H7 (cell line): ENCODE data around the gene GGT6. TPM values are rescaled to one million over a fixed set of nuclear protein-coding genes. Genes with fewer than 3 reads are reported as not detected.
"Not testable (repeated sequence)": the region's sequence is repeated elsewhere in the genome, so short reads cannot be mapped to it uniquely, and the experiment has no call there.

Experiments
- DNase-seq: peaks from one replicate; pipeline ENCODE4 v3.0.0; 2012
- H3K27me3 ChIP-seq: 2 replicates; pipeline ENCODE4 v1.6.0; 2011; ENCODE audit warnings: mild to moderate bottlenecking, low read length; ENCODE audit not compliant: control insufficient read depth, insufficient read depth
- H3K36me3 ChIP-seq: replicated peaks from 2 replicates; pipeline ENCODE4 v1.5.1; 2011; ENCODE audit warnings: low read length; ENCODE audit not compliant: control insufficient read depth, insufficient read depth
- H3K4me3 ChIP-seq: 2 replicates; pipeline ENCODE4 v1.5.1; 2011; ENCODE audit warnings: low read depth, mild to moderate bottlenecking, control low read depth, low read length, moderate library complexity; ENCODE audit not compliant: insufficient read depth
- total RNA-seq: library from RNA; depleted of rRNA; stranded (reverse); fragments of >200 nt; shearing (Covaris generic); gene quantifications from 2 replicates; pipeline ENCODE4 v1.2.3, GENCODE V29; 2014

The GGT6 gene
- total RNA-seq, 1 experiment from 2014 or later: not detected

GRCh38 chr17:4586043-4586442, 25.7 kb upstream of the GGT6 start:
- no peak overlapping the region for H3K4me3 ChIP-seq
- H3K27me3 ChIP-seq: peaks cover 40% of the 10 kb centered on the region
- H3K36me3 ChIP-seq: no peaks in the 10 kb centered on the region
- no peak for DNase-seq

DNA sequence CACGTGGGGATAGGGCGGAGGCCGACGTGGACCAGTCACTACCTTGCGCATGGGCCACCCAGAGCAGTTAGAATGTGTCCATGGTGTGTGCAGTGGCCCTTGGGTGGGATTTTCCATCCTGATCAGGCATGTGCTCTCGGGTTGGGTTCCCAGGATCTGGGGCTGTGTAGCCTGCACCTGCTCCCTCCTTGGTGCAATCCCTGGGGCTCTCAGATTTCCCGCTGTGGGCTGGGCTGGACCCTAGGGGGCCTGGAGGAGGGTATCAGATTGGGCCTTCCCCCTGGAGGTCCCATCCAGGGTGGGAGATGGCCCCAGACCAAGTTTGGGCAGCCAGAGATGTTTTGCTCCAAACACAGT, 25.2 kb upstream of the GGT6 start:
- H3K36me3 ChIP-seq: no peaks in the 10 kb centered on the region
- peaks cover 40% of the 10 kb centered on the region for H3K27me3 ChIP-seq
- DNase-seq: peak; percentile 58
- no peak overlapping the region for H3K4me3 ChIP-seq

- Histone ChIP-seq H3K36me3 (no peaks in the 10 kb centered on the region), H3K4me3 (peak overlapping the region; percentile 49), H3K27me3 (peaks cover 40% of the 10 kb centered on the region)
- peak; percentile 90 for DNase-seq
These were observed 24.7 kb upstream of the GGT6 start for GRCh38 chr17:4584917-4585637.

- Histone ChIP-seq H3K27me3 (peaks cover 40% of the 10 kb centered on the region), H3K36me3 (no peaks in the 10 kb centered on the region), H3K4me3 (peak within 1 kb of the TSS; percentile 49)
- DNase-seq: peak; percentile 96
These were observed 23.9 kb upstream of the GGT6 start, which contains the start of gene SMTNL2 for GRCh38 chr17:4584101-4584916. Gene SMTNL2 (plus strand): TSS chr17:4584529. CDS start chr17:4584606, 77 bp downstream.

DNA sequence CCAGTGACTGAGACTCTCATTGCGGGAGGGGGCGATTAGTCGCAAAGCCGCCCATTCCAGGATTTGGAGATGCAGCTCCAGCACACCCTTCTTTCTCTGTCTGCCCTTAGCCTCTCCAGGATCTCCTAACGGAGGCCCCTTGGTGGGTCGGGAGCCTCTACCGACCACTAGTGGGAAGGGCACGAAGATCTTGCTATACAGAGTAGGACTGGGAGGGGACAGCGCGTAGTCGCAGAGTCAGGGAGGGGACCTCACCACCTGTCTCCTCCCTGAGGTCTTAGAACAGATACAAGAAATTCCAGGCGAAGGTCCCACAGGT, 23.4 kb upstream of the GGT6 start:
- DNase-seq: peak; percentile 88
- Histone ChIP-seq H3K36me3 (no peaks in the 10 kb centered on the region), H3K27me3 (peaks cover 40% of the 10 kb centered on the region), H3K4me3 (peak overlapping the region; percentile 49)

- H3K4me3 ChIP-seq: no peak overlapping the region
These were observed 22.8 kb upstream of the GGT6 start for GRCh38 chr17:4583206-4583605.

DNA sequence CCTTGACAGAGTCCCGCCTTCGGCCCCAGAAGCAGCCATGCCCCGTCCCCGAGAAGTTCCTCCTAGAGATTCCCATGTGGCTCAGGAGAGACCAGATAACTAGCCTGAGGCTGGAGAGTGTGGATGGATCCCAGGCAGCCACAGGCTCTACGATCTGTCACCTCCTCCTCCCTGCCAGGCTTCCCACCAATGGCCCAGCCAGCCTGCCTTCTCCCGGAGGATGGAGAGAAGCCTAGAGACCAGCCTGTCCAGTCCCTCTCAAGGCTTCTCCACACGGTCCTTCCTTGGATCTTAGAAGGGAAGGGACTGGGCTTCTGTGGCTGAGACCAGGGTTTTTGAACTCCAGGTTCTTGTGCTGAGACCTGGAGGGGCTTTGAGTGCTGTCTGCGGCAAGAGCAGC, 22.3 kb upstream of the GGT6 start:
- DNase-seq: no peak
- Histone ChIP-seq H3K4me3 (no peak overlapping the region), H3K27me3 (peaks cover 40% of the 10 kb centered on the region), H3K36me3 (no peaks in the 10 kb centered on the region)

More at GRCh38 chr17:4583206-4583605, 22.8 kb upstream of the GGT6 start:
- Histone ChIP-seq H3K36me3 (no peaks in the 10 kb centered on the region), H3K27me3 (peaks cover 40% of the 10 kb centered on the region)
- DNase-seq: no peak

- peak; percentile 63 for DNase-seq
- Histone ChIP-seq H3K4me3 (no peak overlapping the region), H3K27me3 (peaks cover 40% of the 10 kb centered on the region), H3K36me3 (no peaks in the 10 kb centered on the region)
These were observed 21.7 kb upstream of the GGT6 start for GRCh38 chr17:4582101-4582501.

GRCh38 chr17:4580291-4580690, 19.9 kb upstream of the GGT6 start:
- Histone ChIP-seq H3K36me3 (no peaks in the 10 kb centered on the region), H3K4me3 (no peak overlapping the region), H3K27me3 (peaks cover 26% of the 10 kb centered on the region)
- no peak for DNase-seq

- H3K36me3 ChIP-seq: no peaks in the 10 kb centered on the region
- no peak overlapping the region for H3K4me3 ChIP-seq
These were observed 19.3 kb upstream of the GGT6 start for GRCh38 chr17:4579678-4580077.

GRCh38 chr17:4578349-4578748, 18.0 kb upstream of the GGT6 start:
- not testable (repeated sequence) for H3K4me3 ChIP-seq, H3K27me3 ChIP-seq, DNase-seq, H3K36me3 ChIP-seq

More at GRCh38 chr17:4579678-4580077, 19.3 kb upstream of the GGT6 start:
- peaks cover 21% of the 10 kb centered on the region for H3K27me3 ChIP-seq
- DNase-seq: peak; percentile 49

- Histone ChIP-seq H3K4me3 (no peak overlapping the region), H3K36me3 (no peaks in the 10 kb centered on the region), H3K27me3 (peaks cover 2% of the 10 kb centered on the region; the same call in 1 of the 2 replicates)
- DNase-seq: peak; percentile 55
These were observed 17.1 kb upstream of the GGT6 start for GRCh38 chr17:4577386-4577993.

DNA sequence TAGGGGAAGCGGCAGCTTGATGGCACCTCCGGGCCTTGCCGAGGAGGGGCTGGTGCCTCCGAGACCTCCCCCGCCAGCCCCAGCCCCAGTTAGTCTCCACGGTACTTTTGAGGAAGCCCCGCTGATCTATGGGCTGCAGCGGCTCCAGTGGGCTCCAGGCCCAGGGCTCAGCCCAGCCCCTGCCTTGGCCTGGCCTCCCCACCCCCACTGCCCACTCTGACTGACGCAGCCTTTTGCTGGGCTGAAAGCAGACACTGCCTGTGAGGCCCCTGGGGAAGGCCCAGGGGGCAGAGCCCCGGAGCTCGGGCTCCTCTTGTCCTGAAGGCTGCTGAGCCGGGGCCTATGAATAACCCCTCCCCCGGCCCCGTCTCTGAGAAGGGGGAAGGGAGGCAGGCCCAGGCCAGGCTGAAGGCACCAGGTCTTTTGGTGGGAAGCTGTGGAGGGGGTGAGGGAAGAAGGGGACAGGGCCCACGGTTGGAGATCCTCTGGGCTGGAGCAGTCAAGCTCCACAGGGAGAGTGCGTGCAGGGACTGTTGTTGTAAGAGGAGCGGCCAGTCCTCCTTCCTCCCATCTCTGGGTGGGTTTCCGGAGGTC, 16.4 kb upstream of the GGT6 start:
- no peaks in the 10 kb centered on the region; the same call in 1 of the 2 replicates for H3K27me3 ChIP-seq
- H3K36me3 ChIP-seq: no peaks in the 10 kb centered on the region
- DNase-seq: peak; percentile 93
- H3K4me3 ChIP-seq: no peak overlapping the region

GRCh38 chr17:4576161-4576558, 15.8 kb upstream of the GGT6 start:
- H3K36me3 ChIP-seq: no peaks in the 10 kb centered on the region
- H3K4me3 ChIP-seq: no peak overlapping the region
- no peaks in the 10 kb centered on the region; the same call in 1 of the 2 replicates for H3K27me3 ChIP-seq
- peak; percentile 58 for DNase-seq
